Body of pancreas (tissue), 4 donors: ENCODE data around the gene TMPRSS5.

Experiments used
- CTCF ChIP-seq, 7 experiments: fragments of 450-650 bp in 4 of 7; fragments of 200-600 bp in 3 of 7; sonication (generic) in 3 of 7; IDR thresholded peaks; one replicate each; pipeline ENCODE4 v1.5.1; 2016 to 2019; ENCODE audit warnings: antibody characterized with exemption in 7 of 7
- POLR2A ChIP-seq, 3 donors: fragments of 450-650 bp; IDR thresholded peaks; one replicate each; pipeline ENCODE4 v1.6.1; 2016; ENCODE audit warnings: antibody characterized with exemption in 3 of 3, mild to moderate bottlenecking in 2 of 3

- TF ChIP-seq CTCF (IDR thresholded peaks at IDR 0.05) (no peak), POLR2A (IDR thresholded peaks at IDR 0.05) (no peak)
Observed at GRCh38 chr11:113637636-113638035, 68.5 kb downstream of the TMPRSS5 start.
